Muscle layer of colon (tissue), 2 donors: ENCODE results near the gene SSH2.
"Not testable (repeated sequence)": the region's sequence is repeated elsewhere in the genome, so short reads cannot be mapped to it uniquely, and the experiment has no call there.

Experiments used
- H3K27ac ChIP-seq: one replicate; pipeline ENCODE4 v1.7.0; 2013; ENCODE audit warnings: low read depth, mild to moderate bottlenecking, low read length, moderate library complexity
- H3K27me3 ChIP-seq, 2 donors: one replicate each; pipeline ENCODE4 v1.7.0; 2013; ENCODE audit warnings: low read length in 2 of 2, mild to moderate bottlenecking in 2 of 2; ENCODE audit not compliant: insufficient read depth in 2 of 2, control insufficient read depth in 1 of 2
- H3K36me3 ChIP-seq: one replicate; pipeline ENCODE4 v1.7.0; 2013; ENCODE audit warnings: mild to moderate bottlenecking, low read length; ENCODE audit not compliant: insufficient read depth
- H3K4me1 ChIP-seq: one replicate; pipeline ENCODE4 v1.7.0; 2013; ENCODE audit warnings: mild to moderate bottlenecking, low read length; ENCODE audit not compliant: insufficient read depth
- H3K4me3 ChIP-seq, 2 donors: one replicate each; pipeline ENCODE4 v1.7.0; 2013; ENCODE audit warnings: low read length in 2 of 2, low read depth in 1 of 2, mild to moderate bottlenecking in 1 of 2, moderate library complexity in 1 of 2
- H3K9ac ChIP-seq: one replicate; pipeline ENCODE4 v1.7.0; 2013; ENCODE audit warnings: low read length
- H3K9me3 ChIP-seq: one replicate; pipeline ENCODE4 v1.7.0; 2013; ENCODE audit warnings: mild to moderate bottlenecking, low read length
- donor health status: abdominal sarcoma.
- donor health status: Adenocarcinoma of cecum.

SSH2 gene

DNA sequence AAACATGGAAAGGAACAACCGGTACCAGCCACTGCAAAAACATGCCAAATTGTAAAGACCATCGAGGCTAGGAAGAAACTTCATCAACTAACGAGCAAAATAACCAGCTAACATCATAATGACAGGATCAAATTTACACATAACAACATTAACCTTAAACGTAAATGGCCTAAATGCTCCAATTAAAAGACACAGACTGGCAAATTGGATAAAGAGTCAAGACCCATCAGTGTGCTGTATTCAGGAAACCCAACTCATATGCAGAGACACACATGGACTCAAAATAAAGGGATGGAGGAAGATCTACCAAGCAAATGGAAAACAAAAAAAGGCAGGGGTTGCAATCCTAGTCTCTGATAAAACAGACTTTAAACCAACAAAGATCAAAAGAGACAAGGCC lies 32.9 kb downstream of the SSH2 start:
- H3K36me3 ChIP-seq, H3K4me1 ChIP-seq, H3K4me3 ChIP-seq, H3K9me3 ChIP-seq, H3K27ac ChIP-seq, H3K27me3 ChIP-seq, H3K9ac ChIP-seq: not testable (repeated sequence)

DNA sequence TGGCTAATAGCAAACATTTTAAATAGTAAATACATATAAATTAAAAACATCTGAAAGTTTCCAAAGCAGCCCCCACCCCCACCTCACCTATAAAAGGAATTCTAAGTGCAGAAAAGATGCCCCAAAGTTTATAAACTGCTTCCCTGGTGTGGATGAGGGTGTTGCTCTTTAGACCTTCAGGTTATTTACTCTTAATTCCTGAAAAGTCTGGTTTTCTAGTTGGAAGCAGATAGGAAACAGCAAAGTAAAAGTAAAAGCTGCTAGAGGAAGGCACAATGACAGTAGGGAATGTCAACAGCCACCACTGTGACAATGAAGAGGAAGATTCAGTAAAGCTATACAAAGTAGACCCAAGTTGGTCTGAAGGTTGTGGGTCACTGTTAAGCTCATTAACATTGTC lies 37.8 kb downstream of the SSH2 start:
- Histone ChIP-seq H3K27ac (no peak overlapping the region), H3K36me3 (no peaks in the 10 kb centered on the region), H3K4me1 (no peaks in the 10 kb centered on the region), H3K4me3 (no peak overlapping the region), H3K9me3 (no peaks in the 10 kb centered on the region), H3K9ac (no peak overlapping the region), H3K27me3 (no peaks in the 10 kb centered on the region)

DNA sequence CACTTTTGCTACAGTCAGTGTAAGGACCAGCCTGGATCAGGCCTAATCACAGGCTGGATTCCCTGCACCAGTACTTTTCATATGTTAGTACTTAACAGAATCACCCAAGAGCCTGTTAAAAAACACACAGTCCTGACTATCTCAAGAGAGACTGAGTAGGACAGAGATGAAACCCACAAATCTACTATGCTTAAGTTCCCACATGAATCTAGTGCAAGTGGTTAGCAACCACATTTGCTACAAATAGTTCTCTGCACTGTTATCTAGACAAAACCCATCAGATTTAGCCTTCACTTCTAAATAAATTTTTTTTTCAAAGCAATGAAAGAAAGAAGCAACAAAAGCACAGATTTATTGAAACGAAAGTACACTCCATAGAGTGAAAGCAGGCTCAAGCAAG lies 38.9 kb downstream of the SSH2 start:
- H3K27ac ChIP-seq = no peak overlapping the region
- H3K27me3 ChIP-seq = no peaks in the 10 kb centered on the region
- no peaks in the 10 kb centered on the region for H3K9me3 ChIP-seq
- H3K9ac ChIP-seq = no peak overlapping the region
- no peak overlapping the region for H3K4me3 ChIP-seq
- no peaks in the 10 kb centered on the region for H3K4me1 ChIP-seq
- H3K36me3 ChIP-seq = no peaks in the 10 kb centered on the region

DNA sequence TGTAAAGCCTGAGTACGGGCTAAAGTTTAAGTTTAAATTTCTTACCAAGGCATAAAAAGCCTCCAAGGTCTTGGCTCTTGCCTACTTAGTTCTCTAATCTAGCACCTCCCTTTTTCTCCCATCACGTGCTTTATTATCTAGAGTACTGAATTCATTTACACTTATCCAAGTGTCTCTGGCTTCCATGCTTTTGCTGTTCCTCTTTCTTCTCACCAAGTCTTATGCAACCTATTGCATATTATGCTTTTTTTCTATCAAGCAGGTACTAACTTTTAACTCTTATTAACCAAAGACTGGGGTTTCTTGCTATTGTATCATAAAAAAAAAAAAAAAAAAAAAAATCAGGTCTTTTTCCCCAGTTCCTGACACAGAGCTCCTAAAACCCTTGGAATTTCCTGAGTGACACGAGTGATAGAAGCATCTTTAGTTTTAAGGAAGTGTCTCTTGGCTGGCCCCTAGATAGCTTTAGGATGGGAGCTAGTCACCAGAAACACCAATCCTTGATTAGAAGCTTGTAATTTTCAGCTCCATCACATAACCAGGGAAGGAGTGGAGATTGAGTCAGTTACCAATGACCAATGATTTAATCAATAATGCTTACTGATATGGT lies 44.9 kb downstream of the SSH2 start:
- no peak overlapping the region for H3K27ac ChIP-seq
- H3K9me3 ChIP-seq = no peaks in the 10 kb centered on the region
- no peaks in the 10 kb centered on the region for H3K27me3 ChIP-seq
- H3K9ac ChIP-seq = no peak overlapping the region
- no peaks in the 10 kb centered on the region for H3K36me3 ChIP-seq
- H3K4me3 ChIP-seq = no peak overlapping the region
- no peaks in the 10 kb centered on the region for H3K4me1 ChIP-seq

DNA sequence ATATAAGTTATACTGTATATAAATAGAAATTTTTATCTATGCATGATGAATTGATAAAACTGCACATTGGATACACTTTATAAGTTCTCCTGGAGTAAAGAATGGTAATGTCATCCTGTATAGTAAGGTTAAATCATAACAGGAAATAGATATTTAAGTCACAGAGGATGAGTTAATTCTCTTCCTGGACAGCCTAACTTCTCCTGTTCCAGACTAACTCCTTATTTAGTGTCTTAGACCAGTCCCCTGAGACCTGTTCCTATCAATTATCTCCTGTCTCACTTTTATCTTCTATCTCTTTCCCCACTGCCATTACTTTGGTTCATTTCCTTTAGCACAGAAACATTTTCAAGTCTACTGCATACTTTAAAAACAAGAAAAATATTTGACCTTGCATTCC lies 46.5 kb downstream of the SSH2 start:
- Histone ChIP-seq H3K4me1 (no peaks in the 10 kb centered on the region), H3K27ac (no peak overlapping the region), H3K4me3 (no peak overlapping the region), H3K9ac (no peak overlapping the region), H3K27me3 (no peaks in the 10 kb centered on the region), H3K9me3 (no peaks in the 10 kb centered on the region), H3K36me3 (no peaks in the 10 kb centered on the region)

DNA sequence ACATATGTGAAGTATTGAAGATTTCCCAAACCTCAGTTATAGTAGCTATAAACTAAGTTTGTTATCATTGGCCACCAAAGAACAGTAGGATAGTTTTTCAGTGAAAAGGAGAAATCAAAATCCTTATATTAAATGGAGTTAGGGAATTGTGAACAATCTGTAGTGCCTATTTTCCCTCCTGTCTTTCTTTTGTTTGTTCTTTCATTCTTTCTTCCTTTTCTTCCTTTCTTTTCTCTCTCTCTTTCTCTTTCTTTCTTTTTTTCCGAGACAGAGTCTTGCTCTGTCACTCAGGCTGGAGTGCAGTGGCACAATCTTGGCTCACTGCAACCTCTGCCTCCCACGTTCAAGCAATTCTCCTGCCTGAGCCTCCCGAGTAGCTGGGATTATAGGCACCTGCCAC lies 48.8 kb downstream of the SSH2 start:
- H3K27me3 ChIP-seq = no peaks in the 10 kb centered on the region
- H3K9me3 ChIP-seq = no peaks in the 10 kb centered on the region
- H3K4me1 ChIP-seq = no peaks in the 10 kb centered on the region
- no peak overlapping the region for H3K9ac ChIP-seq
- H3K4me3 ChIP-seq = no peak overlapping the region
- H3K36me3 ChIP-seq = no peaks in the 10 kb centered on the region
- no peak overlapping the region for H3K27ac ChIP-seq

DNA sequence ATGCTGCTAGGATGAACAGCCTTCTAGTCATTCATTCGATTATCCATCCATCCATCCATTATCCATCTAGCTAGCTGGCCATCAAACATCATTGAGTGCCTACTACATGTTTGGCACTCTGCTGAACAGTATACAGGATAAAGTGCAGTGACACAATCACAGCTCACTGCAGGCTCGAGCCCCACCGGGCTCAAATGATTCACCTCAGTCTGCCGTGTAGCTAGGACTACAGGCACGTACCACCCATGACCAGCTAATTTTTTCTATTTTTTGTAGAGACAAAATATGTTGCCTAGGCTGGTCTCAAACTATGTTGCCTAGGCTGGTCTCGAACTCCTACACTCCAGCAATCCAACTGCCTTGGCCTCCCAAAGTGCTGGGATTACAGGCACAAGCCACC lies 50.0 kb downstream of the SSH2 start:
- Histone ChIP-seq H3K36me3 (no peaks in the 10 kb centered on the region), H3K4me1 (no peaks in the 10 kb centered on the region), H3K9ac (no peak overlapping the region), H3K27me3 (no peaks in the 10 kb centered on the region), H3K27ac (no peak overlapping the region), H3K4me3 (no peak overlapping the region), H3K9me3 (no peaks in the 10 kb centered on the region)

DNA sequence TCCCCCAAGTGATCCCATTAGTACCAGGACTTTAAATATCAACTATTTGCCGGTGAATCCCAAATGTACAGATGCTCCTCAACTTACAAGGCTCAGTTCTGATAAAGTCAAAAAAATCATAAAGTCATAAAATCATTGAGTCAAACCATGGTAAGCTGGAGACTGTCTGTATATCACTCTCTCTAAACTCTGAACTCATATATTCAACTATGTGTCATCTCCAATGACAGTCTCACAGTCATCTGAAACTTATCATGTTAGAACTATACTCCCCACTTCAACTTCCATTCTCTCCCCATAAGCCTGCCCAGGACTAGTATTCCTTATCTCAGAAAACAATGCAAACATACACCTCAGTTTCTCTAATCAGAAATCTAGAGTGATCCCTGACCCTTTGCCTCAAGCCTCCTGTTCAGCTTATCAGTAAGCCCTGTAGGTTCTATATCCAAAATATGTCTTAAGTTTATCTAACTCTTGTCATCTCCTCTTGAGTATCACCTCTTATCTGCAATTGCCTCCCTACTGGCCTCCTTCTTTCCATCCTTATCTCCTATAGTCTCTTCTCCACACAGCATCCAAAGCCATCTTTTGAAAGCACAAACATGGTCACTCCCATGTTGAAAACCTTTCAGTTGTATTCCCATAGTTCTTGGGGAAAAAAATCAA lies 55.0 kb downstream of the SSH2 start:
- Histone ChIP-seq H3K9ac (no peak overlapping the region), H3K27ac (no peak overlapping the region), H3K4me3 (no peak overlapping the region), H3K4me1 (peaks cover 5% of the 10 kb centered on the region), H3K9me3 (no peaks in the 10 kb centered on the region), H3K36me3 (no peaks in the 10 kb centered on the region), H3K27me3 (no peaks in the 10 kb centered on the region)

DNA sequence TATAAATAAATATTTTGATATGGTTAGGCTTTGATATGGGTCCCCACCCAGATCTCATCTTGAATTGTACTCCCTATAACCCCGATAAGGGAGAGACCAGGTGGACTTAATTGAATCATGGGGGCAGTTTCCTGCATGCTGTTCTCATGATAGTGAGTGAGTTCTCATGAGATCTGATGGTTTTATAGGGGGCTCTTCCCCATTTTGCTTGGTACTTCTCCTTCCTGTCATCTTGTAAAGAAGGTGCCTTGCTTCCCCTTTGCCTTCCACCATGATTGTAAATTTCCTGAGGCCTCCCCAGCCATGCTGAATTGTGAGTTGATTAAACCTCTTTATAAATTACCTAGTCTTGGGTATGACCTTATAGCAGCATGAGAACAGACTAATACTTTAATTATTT lies 55.7 kb downstream of the SSH2 start:
- H3K9me3 ChIP-seq, H3K27me3 ChIP-seq, H3K4me3 ChIP-seq, H3K36me3 ChIP-seq, H3K4me1 ChIP-seq, H3K9ac ChIP-seq, H3K27ac ChIP-seq: not testable (repeated sequence)

DNA sequence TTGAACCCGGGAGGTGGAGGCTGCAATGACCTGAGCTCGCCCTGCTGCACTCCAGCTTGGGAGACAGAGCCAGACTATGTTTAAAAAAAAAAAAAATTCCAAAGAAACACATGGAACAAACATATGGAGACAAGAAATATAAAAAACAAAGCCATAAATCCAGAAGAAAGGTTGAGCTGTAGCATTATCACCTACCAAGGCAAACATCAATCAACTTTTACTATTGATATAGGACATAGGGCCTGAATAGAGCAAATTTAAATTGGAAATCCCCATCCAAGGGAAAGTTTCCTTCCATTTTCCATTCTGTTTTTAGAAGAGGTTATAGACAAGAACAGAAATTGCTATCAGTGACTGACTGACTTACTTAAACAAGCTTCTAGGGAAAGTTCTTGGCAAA lies 56.6 kb downstream of the SSH2 start:
- H3K36me3 ChIP-seq = no peaks in the 10 kb centered on the region
- no peaks in the 10 kb centered on the region for H3K9me3 ChIP-seq
- H3K9ac ChIP-seq = no peak overlapping the region
- no peaks in the 10 kb centered on the region for H3K27me3 ChIP-seq
- H3K4me1 ChIP-seq = peaks cover 5% of the 10 kb centered on the region
- H3K4me3 ChIP-seq = no peak overlapping the region
- no peak overlapping the region for H3K27ac ChIP-seq

DNA sequence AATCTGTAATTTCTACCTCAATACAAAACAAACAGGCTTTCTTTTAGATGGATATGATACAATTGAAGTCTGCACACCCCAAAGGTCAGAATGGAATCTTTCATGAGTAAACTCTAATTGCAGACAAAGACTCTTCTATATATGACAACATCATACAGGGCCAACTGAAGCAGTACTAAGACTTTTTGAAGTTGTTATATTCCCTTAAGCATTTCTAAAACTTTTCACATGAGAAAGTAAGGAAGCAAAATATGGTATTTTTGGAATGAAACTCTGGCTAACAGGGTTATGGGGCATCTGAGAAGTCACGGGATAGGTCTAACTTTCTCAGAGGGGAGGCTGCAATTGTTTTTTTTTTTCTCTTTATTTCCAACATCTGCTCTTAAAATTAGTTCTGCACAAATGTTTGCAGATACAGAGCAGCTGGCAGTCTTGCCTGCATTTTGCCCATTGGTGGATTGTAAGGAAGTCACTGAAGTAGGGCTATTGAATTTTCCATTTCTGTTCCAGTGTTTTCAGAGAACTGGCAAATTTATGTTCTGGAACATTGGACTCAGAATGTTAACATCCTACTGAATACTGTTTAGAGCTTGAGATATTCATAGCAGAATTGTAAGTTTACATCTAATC lies 59.1 kb downstream of the SSH2 start:
- Histone ChIP-seq H3K9me3 (no peaks in the 10 kb centered on the region), H3K4me3 (no peak overlapping the region), H3K9ac (no peak overlapping the region), H3K27ac (no peak overlapping the region), H3K36me3 (no peaks in the 10 kb centered on the region), H3K27me3 (no peaks in the 10 kb centered on the region), H3K4me1 (peaks cover 5% of the 10 kb centered on the region)

DNA sequence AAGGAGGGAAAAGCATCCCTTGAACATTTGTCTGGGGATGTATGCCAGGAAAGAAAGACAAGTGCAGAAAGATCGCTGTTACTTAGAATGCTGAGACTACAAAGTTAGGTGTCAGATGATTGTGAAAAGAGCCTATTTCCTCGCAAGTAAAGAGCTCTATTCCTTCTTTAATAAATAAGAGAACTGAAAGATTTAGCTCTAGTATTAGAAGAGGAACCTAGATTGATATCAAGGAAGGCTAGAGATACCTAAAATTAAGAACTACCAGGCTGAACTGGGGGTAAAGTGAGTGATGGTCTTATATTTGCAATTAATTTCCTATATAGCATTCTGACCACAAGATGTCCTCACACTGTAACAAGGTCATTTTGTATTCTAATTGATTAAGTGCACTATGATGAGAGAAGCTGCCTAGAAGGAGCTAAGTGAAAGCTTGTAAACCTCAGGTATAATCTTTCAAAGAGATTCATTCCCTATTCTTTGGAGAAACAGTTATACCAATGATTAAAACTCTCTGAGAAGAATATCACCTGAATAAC lies 62.3 kb downstream of the SSH2 start:
- no peak overlapping the region for H3K27ac ChIP-seq
- H3K36me3 ChIP-seq = no peaks in the 10 kb centered on the region
- no peak overlapping the region for H3K4me3 ChIP-seq
- peaks cover 5% of the 10 kb centered on the region for H3K4me1 ChIP-seq
- no peaks in the 10 kb centered on the region for H3K9me3 ChIP-seq
- H3K9ac ChIP-seq = no peak overlapping the region
- H3K27me3 ChIP-seq = no peaks in the 10 kb centered on the region
